Adrenal gland (tissue), 5 donors: ENCODE results near the gene ABI1.

Experiments used
- POLR2A ChIP-seq, 2 donors: fragments of 450-650 bp; IDR thresholded peaks; one replicate each; pipeline ENCODE4 v1.6.1; 2017; ENCODE audit warnings: antibody characterized with exemption in 2 of 2, mild to moderate bottlenecking in 2 of 2, moderate library complexity in 1 of 2
- TF ChIP-seq, protein P1 (sequence below), 6 experiments: fragments of 450-650 bp in 4 of 6; fragments of 200-600 bp in 2 of 6; sonication (generic) in 1 of 6; IDR thresholded peaks; 1 replicate in 5 of 6; 2 replicates in 1 of 6; pipeline versions ENCODE4 v1.5.1 to v1.8.0; 2016 to 2021; ENCODE audit warnings: antibody characterized with exemption in 6 of 6, mild to moderate bottlenecking in 2 of 6, moderate library complexity in 1 of 6
- donor health status: DM: no; HTN: no; CAD: no.

DNA sequence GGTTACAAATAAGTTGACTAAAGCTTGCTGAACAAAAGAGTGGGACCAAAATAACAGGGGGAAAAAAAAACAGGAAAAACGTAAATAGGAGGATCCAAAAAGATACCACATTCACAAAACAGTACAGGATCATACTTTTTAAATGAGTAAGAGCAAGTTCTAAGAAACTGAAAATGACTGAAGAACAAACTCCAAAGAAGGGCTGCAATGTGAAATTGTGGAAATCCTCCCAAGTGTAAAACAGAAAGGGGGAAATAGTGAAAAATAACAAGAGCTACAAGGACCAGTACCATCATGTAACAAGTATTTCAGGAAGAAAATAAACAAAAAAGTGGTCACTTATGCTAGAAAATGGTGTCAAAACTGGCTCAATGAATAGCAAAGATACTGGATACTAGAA is 116.9 kb downstream of the ABI1 start:
- TF ChIP-seq, protein P1, sequence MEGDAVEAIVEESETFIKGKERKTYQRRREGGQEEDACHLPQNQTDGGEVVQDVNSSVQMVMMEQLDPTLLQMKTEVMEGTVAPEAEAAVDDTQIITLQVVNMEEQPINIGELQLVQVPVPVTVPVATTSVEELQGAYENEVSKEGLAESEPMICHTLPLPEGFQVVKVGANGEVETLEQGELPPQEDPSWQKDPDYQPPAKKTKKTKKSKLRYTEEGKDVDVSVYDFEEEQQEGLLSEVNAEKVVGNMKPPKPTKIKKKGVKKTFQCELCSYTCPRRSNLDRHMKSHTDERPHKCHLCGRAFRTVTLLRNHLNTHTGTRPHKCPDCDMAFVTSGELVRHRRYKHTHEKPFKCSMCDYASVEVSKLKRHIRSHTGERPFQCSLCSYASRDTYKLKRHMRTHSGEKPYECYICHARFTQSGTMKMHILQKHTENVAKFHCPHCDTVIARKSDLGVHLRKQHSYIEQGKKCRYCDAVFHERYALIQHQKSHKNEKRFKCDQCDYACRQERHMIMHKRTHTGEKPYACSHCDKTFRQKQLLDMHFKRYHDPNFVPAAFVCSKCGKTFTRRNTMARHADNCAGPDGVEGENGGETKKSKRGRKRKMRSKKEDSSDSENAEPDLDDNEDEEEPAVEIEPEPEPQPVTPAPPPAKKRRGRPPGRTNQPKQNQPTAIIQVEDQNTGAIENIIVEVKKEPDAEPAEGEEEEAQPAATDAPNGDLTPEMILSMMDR (IDR thresholded peaks at IDR 0.05): no peak
- no peak for TF ChIP-seq POLR2A (IDR thresholded peaks at IDR 0.05)
